ENCODE results near the gene RXFP2.

The RXFP2 gene

DNA sequence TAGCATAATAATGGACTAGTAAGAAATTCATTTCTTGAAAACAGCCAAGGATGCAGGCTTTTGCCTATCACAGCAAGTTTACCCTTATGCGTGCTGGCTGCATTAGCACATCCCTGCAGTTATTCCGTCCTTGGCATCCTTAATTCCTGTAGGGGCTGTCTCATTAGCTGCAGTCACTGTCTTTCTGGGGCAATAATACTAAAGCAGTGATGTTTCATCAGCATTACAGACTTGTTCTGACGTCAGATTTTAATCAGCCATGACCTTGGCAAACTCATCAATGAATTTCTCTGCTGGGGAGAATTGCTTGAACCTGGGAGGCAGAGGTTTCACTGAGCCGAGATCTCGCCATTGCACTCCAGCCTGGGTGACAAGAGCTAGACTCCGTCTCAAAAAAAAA is 103.7 kb downstream of the RXFP2 start:
- no peak for DNase-seq

- peak in 1 of 4 experiments; percentile 2 for DNase-seq
Observed at GRCh38 chr13:31846182-31846938, 107.0 kb downstream of the RXFP2 start.

DNA sequence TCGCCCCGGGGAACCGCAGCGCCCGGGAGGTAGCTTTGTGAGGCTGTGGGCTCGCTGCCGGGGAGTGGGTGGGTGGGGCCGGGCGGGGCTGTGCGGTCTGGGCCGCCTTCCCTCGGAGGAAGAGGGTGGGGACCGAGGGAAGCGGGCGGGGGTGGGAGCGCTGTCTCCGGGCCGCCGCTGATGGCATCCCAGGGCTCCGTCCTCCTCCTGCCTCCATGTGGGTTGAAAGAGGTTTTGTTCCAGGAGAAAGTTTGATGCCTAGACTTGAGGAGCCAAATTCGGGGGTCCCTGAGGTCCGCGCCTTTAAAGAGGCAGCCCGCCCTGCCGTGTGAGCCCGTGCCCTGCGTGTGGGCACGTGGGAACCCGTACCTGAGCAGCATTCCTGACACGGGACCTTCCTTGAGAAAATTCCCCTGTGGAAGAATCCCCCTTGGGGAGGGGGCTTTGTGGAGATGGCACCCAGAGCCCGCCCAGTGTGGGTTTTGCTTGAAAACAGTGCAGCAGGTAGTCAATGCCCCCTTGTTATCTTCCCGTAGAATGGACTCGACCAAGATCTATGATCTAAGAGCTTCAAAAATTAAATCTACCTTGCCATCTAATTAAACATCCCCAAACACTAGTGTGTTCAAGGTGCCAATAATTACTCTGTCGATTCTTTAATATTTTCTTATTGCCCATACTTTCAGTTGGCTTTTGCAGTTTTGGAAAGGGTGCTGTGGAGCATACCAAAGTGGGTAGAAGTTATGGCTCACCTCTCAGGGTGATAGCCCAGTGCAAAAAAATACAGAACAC is 107.8 kb downstream of the RXFP2 start:
- no peak for DNase-seq

DNA sequence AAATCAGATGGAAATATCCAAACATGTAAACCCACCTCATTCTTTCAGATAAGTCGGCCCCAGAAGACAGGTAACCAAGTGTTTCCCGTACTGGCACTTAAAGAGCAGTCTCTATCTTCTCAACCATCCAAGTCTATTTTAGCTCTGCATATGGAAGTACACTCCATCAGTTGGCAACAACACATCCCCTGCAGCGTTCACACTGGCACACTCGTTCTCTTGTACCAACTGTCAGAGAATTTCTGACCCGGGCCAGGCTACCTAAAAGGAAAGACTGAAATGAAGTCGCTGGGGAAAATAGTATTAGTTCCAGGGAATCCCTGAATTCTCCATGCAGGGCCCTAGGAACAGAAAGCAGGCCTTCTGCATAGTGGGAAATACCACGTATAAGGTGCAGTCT is 109.3 kb downstream of the RXFP2 start:
- DNase-seq = no peak

- no peak for DNase-seq
Observed at GRCh38 chr13:31849206-31849605, 109.9 kb downstream of the RXFP2 start.

GRCh38 chr13:31850041-31850555 is 110.8 kb downstream of the RXFP2 start:
- no peak for DNase-seq

DNA sequence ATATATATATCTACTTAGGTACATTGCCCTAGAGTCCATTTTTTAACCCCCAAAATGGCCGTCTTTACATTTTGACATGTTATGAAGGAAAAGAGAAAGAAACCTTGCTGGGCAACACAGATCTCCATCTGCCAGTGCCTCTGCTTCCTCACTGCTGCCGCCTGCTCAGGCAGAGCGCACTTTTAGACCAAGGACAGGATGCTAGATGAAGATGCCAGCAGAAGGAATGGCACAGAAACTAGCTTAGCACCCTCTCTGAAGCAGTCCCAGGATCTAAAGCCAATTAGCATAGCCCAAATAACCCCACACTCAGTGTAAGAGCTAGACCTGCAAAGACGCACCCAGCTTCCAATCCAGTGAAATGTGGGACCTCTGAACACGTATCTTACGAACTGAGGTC is 111.9 kb downstream of the RXFP2 start:
- DNase-seq = no peak
